Sigmoid colon (tissue), 7 donors: ENCODE data around the gene CRYZ. TPM values are rescaled to one million over a fixed set of nuclear protein-coding genes. Genes with fewer than 3 reads are reported as not detected.
"Not testable (repeated sequence)": the region's sequence is repeated elsewhere in the genome, so short reads cannot be mapped to it uniquely, and the experiment has no call there.

Source experiments
- DNase-seq: peaks from one replicate; pipeline ENCODE4 v3.0.0-alpha.2; 2019
- H3K27ac ChIP-seq, 4 donors: fragments of 200-600 bp; sonication (generic); one replicate each; pipeline ENCODE4 v1.5.1; 2016 to 2019; ENCODE audit warnings: mild to moderate bottlenecking in 1 of 4
- H3K27me3 ChIP-seq, 3 donors: fragments of 200-600 bp; sonication (generic); one replicate each; pipeline ENCODE4 v1.5.1; 2019; ENCODE audit warnings: mild to moderate bottlenecking in 1 of 3
- H3K36me3 ChIP-seq, 4 donors: fragments of 200-600 bp; sonication (generic); one replicate each; pipeline ENCODE4 v1.5.1; 2016 to 2019
- H3K4me1 ChIP-seq, 4 donors: fragments of 200-600 bp; sonication (generic); one replicate each; pipeline ENCODE4 v1.5.1; 2017 to 2019
- H3K4me3 ChIP-seq, 4 donors: fragments of 200-600 bp; sonication (generic); one replicate each; pipeline ENCODE4 v1.5.1; 2017 to 2019; ENCODE audit warnings: mild to moderate bottlenecking in 2 of 4, moderate library complexity in 1 of 4
- H3K9me3 ChIP-seq, 4 donors: fragments of 200-600 bp in 3 of 4; sonication (generic) in 3 of 4; one replicate each; pipeline versions ENCODE4 v1.5.1 to v1.6.1; 2013 to 2019
- EP300 ChIP-seq, 4 donors: sonication (generic); formaldehyde crosslinking; IDR thresholded peaks; one replicate each; pipeline ENCODE4 v1.6.1; 2017; ENCODE audit warnings: antibody characterized with exemption in 4 of 4
- POLR2A ChIP-seq, 2 donors: fragments of 450-650 bp; IDR thresholded peaks; one replicate each; pipeline ENCODE4 v1.6.1; 2016; ENCODE audit warnings: antibody characterized with exemption in 2 of 2, mild to moderate bottlenecking in 2 of 2, moderate library complexity in 2 of 2
- POLR2AphosphoS5 ChIP-seq, 4 donors: sonication (generic); formaldehyde crosslinking; IDR thresholded peaks; one replicate each; pipeline ENCODE4 v1.6.1; 2017; ENCODE audit warnings: antibody characterized with exemption in 4 of 4
- WGBS, 2 donors: extraction: QIAGEN DNeasy Blood & Tissue Kit; methylation state at CpG; one replicate each; pipeline ENCODE4 v1.1.7; 2013; 5-methylcytosine and 5-hydroxymethylcytosine counted together
- intact Hi-C: fragments of 100-400 bp; cut with DNase I; formaldehyde crosslinking; loops from one replicate; pipeline ENCODE4 v1.15.1; 2023
- polyA plus RNA-seq, 3 donors: library from polyadenylated mRNA; stranded (reverse); fragments of 200-250 nt; gene quantifications; one replicate each; pipeline ENCODE4 v1.2.3, GENCODE V29; 2013
- total RNA-seq, 4 donors: library from RNA; depleted of rRNA; stranded (reverse); fragments of >200 nt; gene quantifications; one replicate each; pipeline ENCODE4 v1.1.0, GENCODE V29; 2016
- TF ChIP-seq, protein P1 (sequence below), 4 experiments: fragments of 450-650 bp in 3 of 4; fragments of 200-600 bp in 1 of 4; IDR thresholded peaks; one replicate each; pipeline ENCODE4 v1.5.1; 2016 to 2019; ENCODE audit warnings: antibody characterized with exemption in 4 of 4, mild to moderate bottlenecking in 3 of 4, moderate library complexity in 2 of 4
- donor health status: healthy with polysubstance abuse.
- donor health status: Bipolar disorder and iron deficiency.
- donor health status: healthy.

CRYZ gene
- total and polyA plus RNA-seq, 7 donors: 10.4 to 43.2 (median 25.2) TPM

DNA sequence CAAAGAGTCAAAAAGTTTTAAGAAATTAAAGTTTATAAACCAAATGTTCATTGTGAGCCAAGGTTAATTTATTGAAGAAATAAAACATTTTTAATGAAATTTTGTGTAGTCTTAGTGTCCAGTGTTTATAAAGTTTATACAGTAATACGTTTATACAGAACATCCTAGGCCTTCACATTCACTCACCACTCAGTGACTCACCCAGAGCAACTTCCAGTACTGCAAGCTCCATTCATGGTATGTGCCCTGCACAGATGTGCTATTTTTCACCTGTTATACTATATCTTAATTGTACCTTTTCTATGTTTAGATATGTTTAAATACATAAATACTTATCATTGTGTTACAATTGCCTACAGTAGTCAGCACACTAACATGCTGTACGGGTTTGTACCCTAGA, 33.7 kb upstream of the CRYZ start:
- no peak for DNase-seq
- Histone ChIP-seq H3K27ac (no peak overlapping the region), H3K36me3 (peaks cover 0 to 44% (median 5%) of the 10 kb centered on the region in 4 donors), H3K27me3 (no peaks in the 10 kb centered on the region), H3K4me1 (no peaks in the 10 kb centered on the region), H3K4me3 (no peak overlapping the region), H3K9me3 (no peaks in the 10 kb centered on the region)
- intact Hi-C loops: no loop called here
- TF ChIP-seq EP300 (IDR thresholded peaks at IDR 0.05) (no peak), POLR2AphosphoS5 (IDR thresholded peaks at IDR 0.05) (no peak)
- 86 to 87% methylated on average over 2 of the region's 2 CpGs for WGBS, 2 donors

DNA sequence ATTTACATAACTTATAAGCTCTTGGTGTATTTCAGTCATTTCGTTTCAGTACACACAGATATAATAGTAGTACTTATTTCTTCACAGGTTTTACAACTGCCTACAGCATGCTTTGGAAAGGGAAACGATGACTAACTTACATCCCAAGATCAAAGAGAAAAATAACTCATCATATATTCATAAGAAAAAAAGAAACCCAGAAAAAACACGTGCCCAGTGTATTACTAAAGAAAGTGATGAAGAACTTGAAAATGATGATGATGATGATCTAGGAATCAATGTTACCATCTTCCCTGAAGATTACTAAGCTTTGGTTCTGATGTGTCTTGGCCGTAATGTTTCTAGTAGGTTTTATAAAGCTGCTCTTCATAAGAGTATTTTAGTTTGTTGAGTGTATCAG, 31.0 kb upstream of the CRYZ start:
- peaks cover 0 to 66% (median 9%) of the 10 kb centered on the region in 4 donors for H3K36me3 ChIP-seq
- H3K4me1 ChIP-seq: no peaks in the 10 kb centered on the region
- H3K27me3 ChIP-seq: no peaks in the 10 kb centered on the region
- H3K4me3 ChIP-seq: no peak overlapping the region
- no peak overlapping the region for H3K27ac ChIP-seq
- intact Hi-C loops: no loop called here
- WGBS, 2 donors: 77 to 80% methylated on average over 4 of the region's 4 CpGs
- no peak for DNase-seq
- TF ChIP-seq, protein P1, sequence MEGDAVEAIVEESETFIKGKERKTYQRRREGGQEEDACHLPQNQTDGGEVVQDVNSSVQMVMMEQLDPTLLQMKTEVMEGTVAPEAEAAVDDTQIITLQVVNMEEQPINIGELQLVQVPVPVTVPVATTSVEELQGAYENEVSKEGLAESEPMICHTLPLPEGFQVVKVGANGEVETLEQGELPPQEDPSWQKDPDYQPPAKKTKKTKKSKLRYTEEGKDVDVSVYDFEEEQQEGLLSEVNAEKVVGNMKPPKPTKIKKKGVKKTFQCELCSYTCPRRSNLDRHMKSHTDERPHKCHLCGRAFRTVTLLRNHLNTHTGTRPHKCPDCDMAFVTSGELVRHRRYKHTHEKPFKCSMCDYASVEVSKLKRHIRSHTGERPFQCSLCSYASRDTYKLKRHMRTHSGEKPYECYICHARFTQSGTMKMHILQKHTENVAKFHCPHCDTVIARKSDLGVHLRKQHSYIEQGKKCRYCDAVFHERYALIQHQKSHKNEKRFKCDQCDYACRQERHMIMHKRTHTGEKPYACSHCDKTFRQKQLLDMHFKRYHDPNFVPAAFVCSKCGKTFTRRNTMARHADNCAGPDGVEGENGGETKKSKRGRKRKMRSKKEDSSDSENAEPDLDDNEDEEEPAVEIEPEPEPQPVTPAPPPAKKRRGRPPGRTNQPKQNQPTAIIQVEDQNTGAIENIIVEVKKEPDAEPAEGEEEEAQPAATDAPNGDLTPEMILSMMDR (IDR thresholded peaks at IDR 0.05): no peak
- no peak for TF ChIP-seq POLR2AphosphoS5 (IDR thresholded peaks at IDR 0.05)
- no peak for TF ChIP-seq POLR2A (IDR thresholded peaks at IDR 0.05)
- no peak for TF ChIP-seq EP300 (IDR thresholded peaks at IDR 0.05)
- no peaks in the 10 kb centered on the region for H3K9me3 ChIP-seq

DNA sequence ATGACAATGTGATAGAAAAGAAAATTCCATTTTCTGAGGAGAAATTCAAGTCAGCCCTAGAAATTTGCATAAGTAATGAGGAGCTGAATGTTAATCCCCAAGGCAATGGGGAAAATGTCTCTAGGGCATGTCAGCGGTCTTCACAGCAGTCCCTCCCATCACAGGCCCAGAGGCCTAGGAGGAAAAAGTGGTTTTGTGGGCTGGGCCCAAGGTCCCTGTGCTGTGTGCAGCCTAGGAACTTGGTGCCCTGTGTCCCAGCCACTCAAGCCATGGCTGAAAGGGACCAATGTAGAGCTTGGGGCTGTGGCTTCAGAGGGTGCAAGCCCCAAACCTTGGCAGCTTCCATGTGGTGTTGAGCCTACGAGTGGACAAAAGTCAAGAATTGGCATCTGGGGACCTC, 23.8 kb upstream of the CRYZ start:
- intact Hi-C loops, H3K4me1 ChIP-seq, H3K9me3 ChIP-seq, H3K4me3 ChIP-seq, H3K27ac ChIP-seq, DNase-seq, H3K27me3 ChIP-seq: not testable (repeated sequence)
- peaks cover 9 to 84% (median 33%) of the 10 kb centered on the region in 4 donors for H3K36me3 ChIP-seq
- 97 to 98% methylated on average over 2 of the region's 2 CpGs for WGBS, 2 donors

DNA sequence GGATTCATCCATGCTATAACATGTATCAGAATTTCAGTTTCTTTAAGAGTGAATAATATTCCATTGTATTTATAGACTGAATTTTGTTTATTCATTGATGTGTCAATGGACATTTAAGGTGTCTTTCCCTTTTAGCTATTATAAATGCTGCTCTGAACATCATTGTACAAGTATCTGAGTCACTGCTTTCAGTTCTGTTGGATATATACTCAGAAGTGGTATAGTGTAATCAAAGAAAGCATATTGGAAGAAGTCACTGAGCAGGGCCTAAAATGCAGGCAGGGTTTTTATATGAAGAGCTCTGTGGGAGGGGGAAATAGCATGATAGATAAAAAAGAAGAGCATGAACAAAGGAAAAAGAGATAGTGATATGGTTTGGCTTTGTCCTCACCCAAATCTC, 22.6 kb upstream of the CRYZ start:
- TF ChIP-seq POLR2AphosphoS5 (IDR thresholded peaks at IDR 0.05) (no peak), EP300 (IDR thresholded peaks at IDR 0.05) (no peak), POLR2A (IDR thresholded peaks at IDR 0.05) (no peak)
- TF ChIP-seq, protein P1 (IDR thresholded peaks at IDR 0.05): no peak
- DNase-seq: no peak
- H3K9me3 ChIP-seq: no peaks in the 10 kb centered on the region
- intact Hi-C loops: no loop called here
- no peak overlapping the region for H3K27ac ChIP-seq
- H3K27me3 ChIP-seq: no peaks in the 10 kb centered on the region
- peaks cover 9 to 88% (median 38%) of the 10 kb centered on the region in 4 donors for H3K36me3 ChIP-seq
- H3K4me3 ChIP-seq: no peak overlapping the region
- H3K4me1 ChIP-seq: no peaks in the 10 kb centered on the region

DNA sequence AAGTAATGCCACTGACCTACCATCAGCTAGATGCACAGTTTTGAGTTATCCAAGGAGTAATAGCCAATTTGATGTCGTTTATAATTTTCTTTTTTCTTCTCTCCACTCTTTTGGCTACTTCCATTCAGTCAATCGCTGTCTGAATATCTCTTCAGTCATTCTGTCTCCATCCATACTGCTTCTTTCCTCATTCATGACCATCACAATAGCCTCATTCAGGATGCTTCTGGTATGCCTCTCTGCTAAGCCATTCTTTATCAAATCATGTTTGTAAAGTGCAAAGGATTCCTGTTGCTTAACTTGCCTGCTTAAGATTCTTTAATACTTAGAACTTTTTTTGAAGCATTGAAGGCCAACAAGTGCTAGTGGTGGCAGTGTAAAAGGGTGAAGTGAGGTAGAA, 20.3 kb upstream of the CRYZ start:
- intact Hi-C loops: no loop called here
- no peak overlapping the region for H3K27ac ChIP-seq
- no peak overlapping the region for H3K4me3 ChIP-seq
- DNase-seq: no peak
- TF ChIP-seq POLR2AphosphoS5 (IDR thresholded peaks at IDR 0.05): no peak
- no peak for TF ChIP-seq POLR2A (IDR thresholded peaks at IDR 0.05)
- no peak for TF ChIP-seq EP300 (IDR thresholded peaks at IDR 0.05)
- TF ChIP-seq, protein P1 (IDR thresholded peaks at IDR 0.05): no peak
- H3K27me3 ChIP-seq: no peaks in the 10 kb centered on the region
- no peaks in the 10 kb centered on the region for H3K9me3 ChIP-seq
- peaks cover 9 to 89% (median 43%) of the 10 kb centered on the region in 4 donors for H3K36me3 ChIP-seq
- H3K4me1 ChIP-seq: no peaks in the 10 kb centered on the region
- 94 to 97% methylated on average over 2 of the region's 2 CpGs for WGBS, 2 donors

DNA sequence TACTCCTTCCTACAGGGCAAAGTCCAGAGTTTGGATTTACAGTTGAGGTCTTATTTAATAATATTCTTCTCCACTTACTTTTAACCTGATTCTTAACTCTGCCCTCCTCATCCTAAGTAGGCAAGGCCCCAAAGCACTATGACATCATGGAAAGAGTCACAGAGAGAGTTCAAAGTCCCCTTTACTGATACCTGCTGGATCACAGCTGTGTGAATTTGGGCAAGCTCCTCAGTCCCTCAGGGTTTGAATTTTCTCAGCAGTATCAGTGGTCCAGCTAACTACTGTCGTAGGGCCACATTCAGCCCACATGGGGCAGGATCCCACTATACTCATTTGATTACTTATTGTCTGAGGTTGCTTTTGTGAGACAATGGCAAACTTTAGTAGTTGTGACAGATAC, 16.1 kb upstream of the CRYZ start:
- no peak overlapping the region for H3K27ac ChIP-seq
- no peaks in the 10 kb centered on the region for H3K9me3 ChIP-seq
- H3K27me3 ChIP-seq: no peaks in the 10 kb centered on the region
- H3K36me3 ChIP-seq: peaks cover 15 to 73% (median 40%) of the 10 kb centered on the region in 4 donors
- no peak for DNase-seq
- H3K4me3 ChIP-seq: no peak overlapping the region
- intact Hi-C loops: no loop called here
- no peaks in the 10 kb centered on the region for H3K4me1 ChIP-seq
- 97% methylated on average over 1 of the region's 1 CpG for WGBS, 2 donors
- TF ChIP-seq POLR2AphosphoS5 (IDR thresholded peaks at IDR 0.05) (no peak), POLR2A (IDR thresholded peaks at IDR 0.05) (no peak), EP300 (IDR thresholded peaks at IDR 0.05) (no peak)
- TF ChIP-seq, protein P1 (IDR thresholded peaks at IDR 0.05): no peak

DNA sequence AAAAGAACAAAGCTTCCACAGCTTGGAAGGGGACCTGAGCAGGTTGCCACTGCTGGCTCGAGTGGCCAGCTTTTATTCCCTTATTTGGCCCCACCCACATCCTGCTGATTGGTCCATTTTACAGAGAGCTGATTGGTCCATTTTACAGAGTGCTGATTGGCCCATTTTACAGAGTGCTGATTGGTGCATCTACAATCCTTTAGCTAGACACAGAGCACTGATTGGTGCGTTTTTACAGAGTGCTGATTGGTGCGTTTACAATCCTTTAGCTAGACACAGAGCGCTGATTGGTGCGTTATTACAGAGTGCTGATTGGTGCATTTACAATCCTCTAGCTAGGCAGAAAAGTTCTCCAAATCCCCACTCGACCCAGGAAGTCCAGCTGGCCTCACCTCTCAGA, 12.4 kb upstream of the CRYZ start:
- intact Hi-C loops, H3K4me1 ChIP-seq, H3K27ac ChIP-seq, DNase-seq, H3K9me3 ChIP-seq, H3K27me3 ChIP-seq, H3K4me3 ChIP-seq: not testable (repeated sequence)
- WGBS, 2 donors: 95 to 97% methylated on average over 6 of the region's 6 CpGs
- peaks cover 6 to 64% (median 36%) of the 10 kb centered on the region in 4 donors for H3K36me3 ChIP-seq

DNA sequence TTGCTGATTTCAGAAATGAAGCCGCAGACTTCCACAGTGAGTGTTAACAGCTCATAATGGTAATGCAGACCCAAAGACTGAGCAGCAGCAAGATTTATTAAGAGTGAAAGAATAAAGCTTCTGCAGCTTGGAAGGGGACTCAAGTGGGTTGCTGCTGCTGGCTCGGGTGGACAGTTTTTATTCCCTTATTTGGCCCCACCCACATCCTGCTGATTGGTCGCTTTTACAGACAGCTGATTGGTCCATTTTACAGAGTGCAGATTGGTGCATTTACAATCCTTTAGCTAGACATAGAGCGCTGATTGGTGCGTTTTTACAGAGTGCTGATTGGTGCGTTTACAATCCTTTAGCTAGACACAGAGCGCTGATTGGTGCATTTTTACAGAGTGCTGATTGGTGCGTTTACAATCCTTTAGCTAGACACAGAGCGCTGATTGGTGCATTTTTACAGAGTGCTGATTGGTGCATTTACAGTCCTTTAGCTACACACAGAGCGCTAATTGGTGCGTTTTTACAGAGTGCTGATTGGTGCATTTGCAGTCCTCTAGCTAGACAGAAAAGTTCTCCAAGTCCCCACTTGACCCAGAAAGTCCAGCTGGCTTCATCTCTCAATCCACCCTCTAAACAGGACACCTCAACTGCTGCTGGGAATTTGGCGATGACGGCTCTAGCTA, 7.6 kb upstream of the CRYZ start:
- H3K4me3 ChIP-seq, H3K27me3 ChIP-seq, H3K27ac ChIP-seq, DNase-seq, intact Hi-C loops, H3K4me1 ChIP-seq, H3K9me3 ChIP-seq: not testable (repeated sequence)
- WGBS, 2 donors: 92 to 96% methylated on average over 13 of the region's 13 CpGs
- H3K36me3 ChIP-seq: peaks cover 0 to 68% (median 44%) of the 10 kb centered on the region in 4 donors
